Peyer's patch (tissue), 4 donors: ENCODE results near the gene GLB1L3. TPM values are rescaled to one million over a fixed set of nuclear protein-coding genes. Genes with fewer than 3 reads are reported as not detected.

ENCODE experiments used
- DNase-seq, 3 donors: peaks; one replicate each; pipeline ENCODE4 v3.0.0-alpha.2; 2017 to 2019
- H3K27ac ChIP-seq, 4 donors: fragments of 200-600 bp; sonication (generic); one replicate each; pipeline ENCODE4 v1.5.1; 2016 to 2019
- H3K27me3 ChIP-seq, 2 donors: fragments of 200-600 bp; sonication (generic); one replicate each; pipeline ENCODE4 v1.5.1; 2019
- H3K36me3 ChIP-seq, 3 donors: fragments of 200-600 bp; sonication (generic); one replicate each; pipeline ENCODE4 v1.5.1; 2016 to 2019
- H3K4me1 ChIP-seq, 4 donors: fragments of 200-600 bp; sonication (generic); one replicate each; pipeline ENCODE4 v1.5.1; 2016 to 2019
- H3K4me3 ChIP-seq, 4 donors: fragments of 200-600 bp; sonication (generic); 1 replicate in 3 of 4; 2 replicates in 1 of 4; pipeline ENCODE4 v1.5.1; 2016 to 2019; ENCODE audit warnings: mild to moderate bottlenecking in 1 of 4
- H3K9me3 ChIP-seq, 4 donors: fragments of 200-600 bp; sonication (generic); one replicate each; pipeline ENCODE4 v1.5.1; 2016 to 2019; ENCODE audit warnings: mild to moderate bottlenecking in 1 of 4
- CTCF ChIP-seq, 6 experiments: fragments of 450-650 bp in 4 of 6; fragments of 200-600 bp in 2 of 6; sonication (generic) in 1 of 6; IDR thresholded peaks; one replicate each; pipeline ENCODE4 v1.5.1; 2017 to 2019; ENCODE audit warnings: antibody characterized with exemption in 6 of 6, mild to moderate bottlenecking in 3 of 6, moderate library complexity in 1 of 6
- POLR2A ChIP-seq, 2 donors: fragments of 450-650 bp; IDR thresholded peaks; one replicate each; pipeline ENCODE4 v1.5.1; 2017; ENCODE audit warnings: antibody characterized with exemption in 2 of 2, mild to moderate bottlenecking in 2 of 2, moderate library complexity in 2 of 2
- total RNA-seq, 4 donors: library from RNA; depleted of rRNA; stranded (reverse); fragments of >200 nt; gene quantifications; one replicate each; pipeline ENCODE4 v1.1.0, GENCODE V29; 2016

The GLB1L3 gene
- total RNA-seq, 4 donors from 2014 or later = not detected

GRCh38 chr11:134345237-134345550 lies 69.0 kb downstream of the GLB1L3 start:
- Histone ChIP-seq H3K9me3 (no peaks in the 10 kb centered on the region), H3K4me3 (no peak overlapping the region), H3K27me3 (no peaks in the 10 kb centered on the region), H3K4me1 (peaks cover 0 to 5% (median 0%) of the 10 kb centered on the region in 4 donors), H3K27ac (no peak overlapping the region), H3K36me3 (no peaks in the 10 kb centered on the region)
- DNase-seq = no peak
- TF ChIP-seq CTCF (IDR thresholded peaks at IDR 0.05) = no peak
- TF ChIP-seq POLR2A (IDR thresholded peaks at IDR 0.05) = no peak

- Histone ChIP-seq H3K27me3 (no peaks in the 10 kb centered on the region), H3K4me3 (no peak overlapping the region), H3K9me3 (no peaks in the 10 kb centered on the region), H3K36me3 (no peaks in the 10 kb centered on the region), H3K4me1 (no peaks in the 10 kb centered on the region), H3K27ac (no peak overlapping the region)
- no peak for DNase-seq
- no peak for TF ChIP-seq POLR2A (IDR thresholded peaks at IDR 0.05)
- no peak for TF ChIP-seq CTCF (IDR thresholded peaks at IDR 0.05)
Observed at GRCh38 chr11:134346101-134346975, 70.2 kb downstream of the GLB1L3 start.

- TF ChIP-seq CTCF (IDR thresholded peaks at IDR 0.05) (no peak), POLR2A (IDR thresholded peaks at IDR 0.05) (no peak)
- no peaks in the 10 kb centered on the region for H3K27me3 ChIP-seq
- H3K36me3 ChIP-seq = no peaks in the 10 kb centered on the region
- H3K9me3 ChIP-seq = no peaks in the 10 kb centered on the region
- no peak overlapping the region for H3K27ac ChIP-seq
- no peak overlapping the region for H3K4me3 ChIP-seq
- DNase-seq = no peak
- H3K4me1 ChIP-seq = no peaks in the 10 kb centered on the region
Observed at GRCh38 chr11:134346976-134347350, 70.8 kb downstream of the GLB1L3 start.

GRCh38 chr11:134347441-134347840 lies 71.3 kb downstream of the GLB1L3 start:
- H3K4me3 ChIP-seq = no peak overlapping the region

GRCh38 chr11:134349109-134349801 lies 73.1 kb downstream of the GLB1L3 start:
- Histone ChIP-seq H3K4me1 (no peaks in the 10 kb centered on the region), H3K9me3 (no peaks in the 10 kb centered on the region), H3K4me3 (no peak overlapping the region), H3K27ac (no peak overlapping the region), H3K27me3 (no peaks in the 10 kb centered on the region), H3K36me3 (no peaks in the 10 kb centered on the region)
- no peak for DNase-seq
- TF ChIP-seq CTCF (IDR thresholded peaks at IDR 0.05) (no peak), POLR2A (IDR thresholded peaks at IDR 0.05) (no peak)

More at GRCh38 chr11:134347441-134347840, 71.3 kb downstream of the GLB1L3 start:
- Histone ChIP-seq H3K9me3 (no peaks in the 10 kb centered on the region), H3K27ac (no peak overlapping the region), H3K36me3 (no peaks in the 10 kb centered on the region), H3K4me1 (no peaks in the 10 kb centered on the region), H3K27me3 (no peaks in the 10 kb centered on the region)
- TF ChIP-seq POLR2A (IDR thresholded peaks at IDR 0.05) (no peak), CTCF (IDR thresholded peaks at IDR 0.05) (no peak)
- no peak for DNase-seq
